ENCODE measurements around the gene ERVK3-1. TPM values are rescaled to one million over a fixed set of nuclear protein-coding genes. Genes with fewer than 3 reads are reported as not detected.

The ERVK3-1 gene
- total and polyA plus RNA-seq, 2 of the 13 experiments (the other 11 are each of a cell fraction or from before 2014, with no cell fraction given), result 28.5 to 38.7 TPM

DNA sequence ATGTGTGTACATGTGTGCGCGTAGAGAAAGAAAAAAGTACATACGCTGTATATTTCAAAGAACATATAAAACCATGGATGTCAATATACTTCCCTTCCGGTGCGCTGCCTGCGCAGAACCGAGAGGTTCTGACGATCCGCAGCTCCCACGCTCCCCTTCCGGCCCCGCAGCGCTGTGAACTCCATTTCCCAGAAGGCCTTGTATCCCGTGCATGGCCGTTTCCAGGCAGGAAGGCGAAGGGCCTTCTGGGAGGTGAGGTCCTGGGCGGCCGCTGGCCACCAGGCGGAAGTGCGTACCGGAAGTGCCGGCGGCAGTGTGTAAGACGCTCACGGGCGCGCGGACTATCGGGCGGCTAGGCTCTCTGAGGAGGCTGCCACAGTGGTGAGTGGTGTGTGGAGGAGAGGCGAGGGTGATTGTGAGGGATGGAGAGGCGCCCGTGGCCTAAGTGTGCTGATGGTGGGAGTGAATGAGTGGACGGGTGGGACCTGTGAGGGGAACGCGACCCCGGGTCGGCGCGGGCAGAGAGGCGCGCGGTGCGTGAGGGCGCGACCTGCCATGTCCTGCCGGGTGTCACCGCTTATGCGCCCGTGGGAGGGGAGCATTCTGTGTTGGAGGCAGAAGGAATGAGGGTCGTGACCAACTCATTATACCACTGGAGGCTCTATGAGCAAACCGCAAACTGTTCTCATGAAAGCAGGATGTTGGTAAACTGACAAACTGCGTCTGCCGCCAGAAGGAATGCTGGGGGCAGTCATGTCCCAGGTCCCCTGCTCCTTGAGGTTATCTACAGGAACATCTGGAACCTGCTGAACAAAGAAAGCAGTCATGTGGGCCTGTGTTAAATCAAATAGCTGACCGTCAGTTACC is at the start of gene ERVK3-1 (continued):
- TF ChIP-seq, protein P1, sequence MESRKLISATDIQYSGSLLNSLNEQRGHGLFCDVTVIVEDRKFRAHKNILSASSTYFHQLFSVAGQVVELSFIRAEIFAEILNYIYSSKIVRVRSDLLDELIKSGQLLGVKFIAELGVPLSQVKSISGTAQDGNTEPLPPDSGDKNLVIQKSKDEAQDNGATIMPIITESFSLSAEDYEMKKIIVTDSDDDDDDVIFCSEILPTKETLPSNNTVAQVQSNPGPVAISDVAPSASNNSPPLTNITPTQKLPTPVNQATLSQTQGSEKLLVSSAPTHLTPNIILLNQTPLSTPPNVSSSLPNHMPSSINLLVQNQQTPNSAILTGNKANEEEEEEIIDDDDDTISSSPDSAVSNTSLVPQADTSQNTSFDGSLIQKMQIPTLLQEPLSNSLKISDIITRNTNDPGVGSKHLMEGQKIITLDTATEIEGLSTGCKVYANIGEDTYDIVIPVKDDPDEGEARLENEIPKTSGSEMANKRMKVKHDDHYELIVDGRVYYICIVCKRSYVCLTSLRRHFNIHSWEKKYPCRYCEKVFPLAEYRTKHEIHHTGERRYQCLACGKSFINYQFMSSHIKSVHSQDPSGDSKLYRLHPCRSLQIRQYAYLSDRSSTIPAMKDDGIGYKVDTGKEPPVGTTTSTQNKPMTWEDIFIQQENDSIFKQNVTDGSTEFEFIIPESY (CRISPR knock-in tag; IDR thresholded peaks at IDR 0.05), result no peak
- TF ChIP-seq, protein P2, sequence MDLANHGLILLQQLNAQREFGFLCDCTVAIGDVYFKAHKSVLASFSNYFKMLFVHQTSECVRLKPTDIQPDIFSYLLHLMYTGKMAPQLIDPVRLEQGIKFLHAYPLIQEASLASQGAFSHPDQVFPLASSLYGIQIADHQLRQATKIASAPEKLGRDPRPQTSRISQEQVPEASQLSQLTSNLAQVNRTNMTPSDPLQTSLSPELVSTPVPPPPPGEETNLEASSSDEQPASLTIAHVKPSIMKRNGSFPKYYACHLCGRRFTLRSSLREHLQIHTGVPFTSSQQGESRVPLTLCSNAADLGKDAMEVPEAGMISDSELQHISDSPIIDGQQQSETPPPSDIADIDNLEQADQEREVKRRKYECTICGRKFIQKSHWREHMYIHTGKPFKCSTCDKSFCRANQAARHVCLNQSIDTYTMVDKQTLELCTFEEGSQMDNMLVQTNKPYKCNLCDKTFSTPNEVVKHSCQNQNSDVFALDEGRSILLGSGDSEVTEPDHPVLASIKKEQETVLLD (CRISPR knock-in tag; IDR thresholded peaks at IDR 0.05; ENCODE audit: low read depth), result no peak
- TF ChIP-seq HOXA3 (CRISPR knock-in tag; IDR thresholded peaks at IDR 0.05) (peak; percentile 96), MXD4 (CRISPR knock-in tag; IDR thresholded peaks at IDR 0.05) (peak; percentile 89), PHF20 (CRISPR knock-in tag; IDR thresholded peaks at IDR 0.05) (peak; percentile 94), NCOR1 (IDR thresholded peaks at IDR 0.05; ENCODE audit: borderline replicate concordance, low read length) (no peak), ZNF224 (CRISPR knock-in tag; IDR thresholded peaks at IDR 0.05) (no peak), MLLT10 (CRISPR knock-in tag; IDR thresholded peaks at IDR 0.05) (no peak), ZNF841 (CRISPR knock-in tag; IDR thresholded peaks at IDR 0.05; ENCODE audit: borderline replicate concordance) (no peak), ATF1 (CRISPR knock-in tag; IDR thresholded peaks at IDR 0.05) (peak; percentile 89), RFX1 (IDR thresholded peaks at IDR 0.05) (no peak), YY1 (IDR thresholded peaks at IDR 0.05; ENCODE audit: insufficient read depth, insufficient replicate concordance, low read depth, low read length) (peak; percentile 86), ZFP90 (CRISPR knock-in tag; IDR thresholded peaks at IDR 0.05; ENCODE audit: borderline replicate concordance) (0 out of 2 replicates have a peak, but pooled peaks have one; percentile 21), SMC3 (IDR thresholded peaks at IDR 0.05; ENCODE audit: low read length) (no peak)
- TF ChIP-seq, protein P3, sequence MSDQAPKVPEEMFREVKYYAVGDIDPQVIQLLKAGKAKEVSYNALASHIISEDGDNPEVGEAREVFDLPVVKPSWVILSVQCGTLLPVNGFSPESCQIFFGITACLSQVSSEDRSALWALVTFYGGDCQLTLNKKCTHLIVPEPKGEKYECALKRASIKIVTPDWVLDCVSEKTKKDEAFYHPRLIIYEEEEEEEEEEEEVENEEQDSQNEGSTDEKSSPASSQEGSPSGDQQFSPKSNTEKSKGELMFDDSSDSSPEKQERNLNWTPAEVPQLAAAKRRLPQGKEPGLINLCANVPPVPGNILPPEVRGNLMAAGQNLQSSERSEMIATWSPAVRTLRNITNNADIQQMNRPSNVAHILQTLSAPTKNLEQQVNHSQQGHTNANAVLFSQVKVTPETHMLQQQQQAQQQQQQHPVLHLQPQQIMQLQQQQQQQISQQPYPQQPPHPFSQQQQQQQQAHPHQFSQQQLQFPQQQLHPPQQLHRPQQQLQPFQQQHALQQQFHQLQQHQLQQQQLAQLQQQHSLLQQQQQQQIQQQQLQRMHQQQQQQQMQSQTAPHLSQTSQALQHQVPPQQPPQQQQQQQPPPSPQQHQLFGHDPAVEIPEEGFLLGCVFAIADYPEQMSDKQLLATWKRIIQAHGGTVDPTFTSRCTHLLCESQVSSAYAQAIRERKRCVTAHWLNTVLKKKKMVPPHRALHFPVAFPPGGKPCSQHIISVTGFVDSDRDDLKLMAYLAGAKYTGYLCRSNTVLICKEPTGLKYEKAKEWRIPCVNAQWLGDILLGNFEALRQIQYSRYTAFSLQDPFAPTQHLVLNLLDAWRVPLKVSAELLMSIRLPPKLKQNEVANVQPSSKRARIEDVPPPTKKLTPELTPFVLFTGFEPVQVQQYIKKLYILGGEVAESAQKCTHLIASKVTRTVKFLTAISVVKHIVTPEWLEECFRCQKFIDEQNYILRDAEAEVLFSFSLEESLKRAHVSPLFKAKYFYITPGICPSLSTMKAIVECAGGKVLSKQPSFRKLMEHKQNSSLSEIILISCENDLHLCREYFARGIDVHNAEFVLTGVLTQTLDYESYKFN (CRISPR knock-in tag; conservative IDR thresholded peaks at IDR 0.05), result peak; percentile 43; the same call in 1 of the 2 replicates
- TF ChIP-seq, protein P4, sequence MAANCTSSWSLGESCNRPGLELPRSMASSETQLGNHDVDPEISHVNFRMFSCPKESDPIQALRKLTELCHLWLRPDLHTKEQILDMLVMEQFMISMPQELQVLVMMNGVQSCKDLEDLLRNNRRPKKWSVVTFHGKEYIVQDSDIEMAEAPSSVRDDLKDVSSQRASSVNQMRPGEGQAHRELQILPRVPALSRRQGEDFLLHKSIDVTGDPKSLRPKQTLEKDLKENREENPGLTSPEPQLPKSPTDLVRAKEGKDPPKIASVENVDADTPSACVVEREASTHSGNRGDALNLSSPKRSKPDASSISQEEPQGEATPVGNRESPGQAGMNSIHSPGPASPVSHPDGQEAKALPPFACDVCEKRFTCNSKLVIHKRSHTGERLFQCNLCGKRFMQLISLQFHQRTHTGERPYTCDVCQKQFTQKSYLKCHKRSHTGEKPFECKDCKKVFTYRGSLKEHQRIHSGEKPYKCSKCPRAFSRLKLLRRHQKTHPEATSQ (CRISPR knock-in tag; IDR thresholded peaks at IDR 0.05; ENCODE audit: borderline replicate concordance), result 0 out of 2 replicates have a peak, but pooled peaks have one; percentile 70
- TF ChIP-seq, protein P5, sequence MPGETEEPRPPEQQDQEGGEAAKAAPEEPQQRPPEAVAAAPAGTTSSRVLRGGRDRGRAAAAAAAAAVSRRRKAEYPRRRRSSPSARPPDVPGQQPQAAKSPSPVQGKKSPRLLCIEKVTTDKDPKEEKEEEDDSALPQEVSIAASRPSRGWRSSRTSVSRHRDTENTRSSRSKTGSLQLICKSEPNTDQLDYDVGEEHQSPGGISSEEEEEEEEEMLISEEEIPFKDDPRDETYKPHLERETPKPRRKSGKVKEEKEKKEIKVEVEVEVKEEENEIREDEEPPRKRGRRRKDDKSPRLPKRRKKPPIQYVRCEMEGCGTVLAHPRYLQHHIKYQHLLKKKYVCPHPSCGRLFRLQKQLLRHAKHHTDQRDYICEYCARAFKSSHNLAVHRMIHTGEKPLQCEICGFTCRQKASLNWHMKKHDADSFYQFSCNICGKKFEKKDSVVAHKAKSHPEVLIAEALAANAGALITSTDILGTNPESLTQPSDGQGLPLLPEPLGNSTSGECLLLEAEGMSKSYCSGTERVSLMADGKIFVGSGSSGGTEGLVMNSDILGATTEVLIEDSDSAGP (CRISPR knock-in tag; IDR thresholded peaks at IDR 0.05; ENCODE audit: borderline replicate concordance), result peak; percentile 77
